K562 (cell line): ENCODE results near the gene NUP88. TPM values are rescaled to one million over a fixed set of nuclear protein-coding genes. Genes with fewer than 3 reads are reported as not detected.

Experiments used
- ATAC-seq: fragments of 200-7000 bp; cut with Tn5 transposase; 3 replicates; pipeline ENCODE4 v1.9.1; 2020; ENCODE audit warnings: moderate library complexity
- BruUV-seq: library from RNA; stranded (reverse); fragments of 400-500 nt; replicated peaks from 2 replicates; lab custom pipeline; 2021; lab: Mats Ljungman, UMichigan
- CTCF ChIA-PET: fragments of 300-600 bp; formaldehyde crosslinking; extraction: SDS; loops from one replicate; lab custom pipeline; 2021; ENCODE audit warnings: low intra/inter-chr PET ratio; lab: Yijun Ruan, JAX
- POLR2A ChIA-PET: fragments of 300-600, 350-650 bp; sonication (Branson Sonifier 250); formaldehyde crosslinking; extraction: SDS; loops from one replicate; lab custom pipeline; 2021; ENCODE audit warnings: antibody characterized with exemption, inconsistent platforms; lab: Yijun Ruan, JAX
- DNase-seq, 4 experiments: peaks; one replicate each; pipeline versions ENCODE4 v3.0.0 to v3.0.0-alpha.2; 2011 to 2018; ENCODE audit warnings: low spot score in 3 of 4, mixed read lengths in 3 of 4; ENCODE audit errors: extremely low read depth in 1 of 4
- FAIRE-seq: peaks from 2 replicates; lab custom pipeline; 2011; peaks lifted over from hg19 to GRCh38; lab: Jason Lieb, UNC
- H2AFZ ChIP-seq: 2 replicates; pipeline ENCODE4 v1.6.0; 2011; ENCODE audit warnings: low read depth, low read length, control low read depth, inconsistent platforms
- H3K27ac ChIP-seq: fragments of 200-600 bp; 3 replicates; pipeline ENCODE4 v1.8.0; 2011; ENCODE audit warnings: low read depth, mild to moderate bottlenecking, control low read depth, inconsistent platforms, low read length, moderate library complexity, mixed read lengths; ENCODE audit errors: extremely low read depth
- H3K27me3 ChIP-seq, 2 experiments: fragments of 300-600 bp in 1 of 2; 2 replicates in 1 of 2; 3 replicates in 1 of 2; pipeline versions ENCODE4 v1.6.0 to v1.8.0; 2011; ENCODE audit warnings: inconsistent platforms in 2 of 2, low read length in 2 of 2, mild to moderate bottlenecking in 1 of 2, mixed read lengths in 1 of 2, moderate library complexity in 1 of 2; ENCODE audit not compliant: control insufficient read depth in 2 of 2, insufficient read depth in 2 of 2
- H3K36me3 ChIP-seq: fragments of 300-600 bp; 3 replicates; pipeline ENCODE4 v1.8.0; 2011; ENCODE audit warnings: mild to moderate bottlenecking, low read length, inconsistent platforms; ENCODE audit not compliant: control insufficient read depth, insufficient read depth
- H3K4me1 ChIP-seq, 2 experiments: fragments of 200-600 bp in 1 of 2; replicated peaks in 1 of 2; 2 replicates in 1 of 2; 3 replicates in 1 of 2; pipeline versions ENCODE4 v1.5.1 to v1.8.0; 2011; ENCODE audit warnings: inconsistent platforms in 2 of 2, low read length in 2 of 2, mild to moderate bottlenecking in 1 of 2, mixed read lengths in 1 of 2, moderate library complexity in 1 of 2; ENCODE audit not compliant: control insufficient read depth in 2 of 2, insufficient read depth in 2 of 2
- H3K4me2 ChIP-seq: 2 replicates; pipeline ENCODE4 v1.6.1; 2011; ENCODE audit warnings: low read length, control low read depth, inconsistent platforms, mixed read lengths; ENCODE audit not compliant: insufficient read depth
- H3K4me3 ChIP-seq: fragments of 200-600 bp; sonication (generic), shearing (Covaris generic); 2 replicates; pipeline ENCODE4 v1.5.1; 2016; ENCODE audit warnings: control low read depth, inconsistent platforms
- H3K79me2 ChIP-seq: fragments of 200-600 bp; 3 replicates; pipeline ENCODE4 v1.8.0; 2011; ENCODE audit warnings: low read length, inconsistent platforms; ENCODE audit not compliant: control insufficient read depth, insufficient read depth
- H3K9ac ChIP-seq, 2 experiments: 2 replicates each; pipeline versions ENCODE4 v1.6.0 to v1.6.1; 2011; ENCODE audit warnings: low read depth in 2 of 2, low read length in 2 of 2, control low read depth in 1 of 2, inconsistent platforms in 1 of 2, mild to moderate bottlenecking in 1 of 2, mixed read lengths in 1 of 2; ENCODE audit not compliant: insufficient read depth in 1 of 2
- H3K9me1 ChIP-seq: one replicate; pipeline ENCODE4 v1.6.0; 2011; ENCODE audit warnings: inconsistent platforms, mild to moderate bottlenecking, low read length, moderate library complexity; ENCODE audit not compliant: control insufficient read depth, insufficient read depth
- H3K9me3 ChIP-seq: replicated peaks from 2 replicates; pipeline ENCODE4 v1.5.1; 2011; ENCODE audit warnings: low read depth, low read length, inconsistent platforms; ENCODE audit not compliant: control insufficient read depth, insufficient read depth
- H4K20me1 ChIP-seq: replicated peaks from 2 replicates; pipeline ENCODE4 v1.6.1; 2011; ENCODE audit warnings: low read length, inconsistent platforms, mixed read lengths; ENCODE audit not compliant: control insufficient read depth, insufficient read depth
- PBX2 ChIP-seq, 2 experiments: IDR thresholded peaks in 1 of 2; conservative IDR thresholded peaks in 1 of 2; 2 replicates each; pipeline ENCODE4 v1.6.1; 2016; ENCODE audit warnings: low read depth in 2 of 2, mild to moderate bottlenecking in 1 of 2, missing compliant biosample characterization in 1 of 2, missing genetic modification characterization in 1 of 2, moderate library complexity in 1 of 2
- SLC30A9 ChIP-seq: fragments of 250-450 bp; sonication (Bioruptor Pico); IDR thresholded peaks from 2 replicates; pipeline ENCODE4 v1.8.0; 2022; ENCODE audit warnings: mild to moderate bottlenecking, moderate library complexity
- TAF1 ChIP-seq: IDR thresholded peaks from 2 replicates; pipeline ENCODE4 v1.6.1; 2011; ENCODE audit warnings: mild to moderate bottlenecking, low read length, moderate library complexity; ENCODE audit not compliant: insufficient read depth, control insufficient read depth, severe bottlenecking; ENCODE audit errors: extremely low read depth
- WGBS: fragments of 100-300 bp; shearing (Covaris generic); methylation state at CpG from one replicate; pipeline ENCODE4 v1.1.6; 2016; ENCODE audit warnings: low coverage, mixed read lengths; ENCODE audit not compliant: insufficient coverage; ENCODE audit errors: missing lambda C conversion rate; 5-methylcytosine and 5-hydroxymethylcytosine counted together
- in situ Hi-C: fragments of 300-500 bp; cut with MboI; formaldehyde crosslinking; loops from 4 replicates; pipeline ENCODE4 v1.15.0; 2018; ENCODE audit warnings: inconsistent platforms, mixed read lengths
- intact Hi-C: fragments of 100-400 bp; cut with micrococcal nuclease; formaldehyde crosslinking; loops from 2 replicates; pipeline ENCODE4 v1.14.2; 2022
- polyA plus RNA-seq, 8 experiments: library from polyadenylated mRNA; depleted of rRNA in 4 of 8; stranded (reverse) in 5 of 8; unstranded in 3 of 8; fragments of >200 nt; fragmentation: Nextera tagmentation in 2 of 8; fragmentation: Illumina TruSeq in 1 of 8; extraction: Ambion mirVana in 2 of 8; extraction: Trizol in 1 of 8; gene quantifications; 2 replicates each; pipeline versions ENCODE4 v1.2.1 to v1.2.3, GENCODE V29; 2011 to 2014; ENCODE audit warnings: inconsistent platforms in 1 of 8, missing spikeins in 1 of 8
- total RNA-seq, 7 experiments: library from RNA; depleted of rRNA in 6 of 7; stranded (reverse); fragments of >200 nt in 6 of 7; fragmentation: Illumina TruSeq in 2 of 7; extraction: Trizol in 2 of 7; gene quantifications; 2 replicates each; pipeline versions ENCODE4 v1.2.1 to v1.2.3, GENCODE V29; 2011 to 2021; ENCODE audit warnings: low replicate concordance in 1 of 7

The NUP88 gene
- total and polyA plus RNA-seq, 9 of the 15 experiments (the other 6 are each of a cell fraction or from before 2014, with no cell fraction given), result 59.9 to 160 (median 119) TPM

GRCh38 chr17:5354310-5354709 lies 65.2 kb downstream of the NUP88 start:
- no peak overlapping the region for H3K27ac ChIP-seq
- H3K27me3 ChIP-seq, result no peaks in the 10 kb centered on the region
- no peak for FAIRE-seq
- ATAC-seq, result no peak
- H3K79me2 ChIP-seq, result no peaks in the 10 kb centered on the region
- peaks cover 50% of the 10 kb centered on the region for H3K36me3 ChIP-seq
- H3K4me3 ChIP-seq, result no peak overlapping the region
- no peak for DNase-seq
- H4K20me1 ChIP-seq, result no peaks in the 10 kb centered on the region
- intact Hi-C loops, result no loop called here
- H3K4me2 ChIP-seq, result no peak overlapping the region
- 90% methylated on average over 2 of the region's 2 CpGs for WGBS
- H3K9me3 ChIP-seq, result no peaks in the 10 kb centered on the region
- ChIA-PET CTCF (no interaction called here), POLR2A (interaction anchor here (0.6 kb wide), 1 partner anchor 242 kb away, joined by 3 read pairs; no protein-coding TSS in a partner anchor)
- no peaks in the 10 kb centered on the region for H3K9me1 ChIP-seq
- no peaks in the 10 kb centered on the region for H3K4me1 ChIP-seq
- no TSS peak for BruUV-seq
- in situ Hi-C loops, result no loop called here
- no peak overlapping the region for H2AFZ ChIP-seq
- H3K9ac ChIP-seq, result no peak overlapping the region
- TF ChIP-seq SLC30A9 (CRISPR knock-in tag) (no peak), TAF1 (no peak), PBX2 (CRISPR knock-in tag; IDR thresholded peaks at IDR 0.05; ENCODE audit: low read depth) (no peak), PBX2 (tag; conservative IDR thresholded peaks at IDR 0.05; ENCODE audit: low read depth) (no peak)
